ENCODE results near the gene DDT. TPM values are rescaled to one million over a fixed set of nuclear protein-coding genes. Genes with fewer than 3 reads are reported as not detected.
"Not testable (repeated sequence)": the region's sequence is repeated elsewhere in the genome, so short reads cannot be mapped to it uniquely, and the experiment has no call there.

DDT gene
- polyA plus RNA-seq, 2 of the 4 experiments (the other 2 are of a cell fraction) = 119 to 173 TPM

GRCh38 chr22:23969071-23969470 is 5.2 kb downstream of the DDT start (continued):
- no peak for TF ChIP-seq REST (IDR thresholded peaks at IDR 0.05)
- TF ChIP-seq PBX3 (IDR thresholded peaks at IDR 0.05) = no peak
- TF ChIP-seq JUNB (IDR thresholded peaks at IDR 0.05) = no peak
- no peak for TF ChIP-seq CBX8 (IDR thresholded peaks at IDR 0.05)
- TF ChIP-seq JUN (IDR thresholded peaks at IDR 0.05) = no peak

GRCh38 chr22:23966568-23966967 is 7.7 kb downstream of the DDT start, which contains the start of gene DDTL:
TSS of gene DDTL (plus strand) at chr22:23966888. CDS start at chr22:23966915, 27 bp downstream.
- ATAC-seq (peak; percentile 90 to 93), FAIRE-seq (peak; percentile 56)

GRCh38 chr22:23966094-23966493 is 8.1 kb downstream of the DDT start:
- FAIRE-seq; DNase-seq (ENCODE audit: low read depth in 1 of 2, low spot score in 1 of 2); CTCF ChIA-PET; H3K27ac ChIP-seq; H3K9me3 ChIP-seq; H3K4me1 ChIP-seq; H3K4me3 ChIP-seq; POLR2A ChIA-PET: not testable (repeated sequence)
- WGBS (ENCODE audit: missing lambda C conversion rate) = 20% methylated on average over 1 of the region's 18 CpGs
- peak; percentile 83 to 84 for ATAC-seq
- peak overlapping the region; percentile 53; the same call in 2 of the 3 replicates for H3K4me2 ChIP-seq

More at GRCh38 chr22:23966568-23966967, 7.7 kb downstream of the DDT start, which contains the start of gene DDTL:
- DNase-seq (ENCODE audit: low read depth in 1 of 2, low spot score in 1 of 2); CTCF ChIA-PET; POLR2A ChIA-PET; H3K4me1 ChIP-seq; H3K9me3 ChIP-seq; H3K27ac ChIP-seq; H3K4me3 ChIP-seq: not testable (repeated sequence)
- no CpG with 5 or more reads among the region's 30 CpGs for WGBS (ENCODE audit: missing lambda C conversion rate)
- H3K4me2 ChIP-seq = peak within 1 kb of the TSS; percentile 53; the same call in 2 of the 3 replicates

GRCh38 chr22:23961084-23961771 is 13.0 kb downstream of the DDT start, which contains the start of gene GSTT2B:
TSS of gene GSTT2B (minus strand) at chr22:23961195. CDS start at chr22:23961131, 64 bp downstream.
- POLR2A ChIA-PET; H3K4me2 ChIP-seq; FAIRE-seq; H3K9me3 ChIP-seq; DNase-seq (ENCODE audit: low read depth in 1 of 2, low spot score in 1 of 2); H3K27ac ChIP-seq; H3K4me3 ChIP-seq; CTCF ChIA-PET; H3K4me1 ChIP-seq: not testable (repeated sequence)
- ATAC-seq = peak in 1 of 2 experiments; percentile 18; a peak in 2 of 6 replicates
- WGBS (ENCODE audit: missing lambda C conversion rate) = no CpG with 5 or more reads among the region's 43 CpGs

- ATAC-seq (peak; percentile 82 to 93; a peak in 5 of 6 replicates), DNase-seq (ENCODE audit: low read depth in 1 of 2, low spot score in 1 of 2) (peak; percentile 10 to 61)
- FAIRE-seq, H3K4me3 ChIP-seq, H3K27ac ChIP-seq, H3K9me3 ChIP-seq, H3K4me2 ChIP-seq, H3K4me1 ChIP-seq: not testable (repeated sequence)
- ChIA-PET POLR2A (interaction anchor here (0.7 kb wide), 1 partner anchor 67 kb away, joined by 4 read pairs; no protein-coding TSS in a partner anchor), CTCF (interaction anchor here (0.6 to 1.7 kb wide), 16 partner anchors 22 to 593 kb away, joined by 3 to 14 read pairs (median 3); no protein-coding TSS in a partner anchor)
- WGBS (ENCODE audit: missing lambda C conversion rate) = 35% methylated on average over 12 of the region's 12 CpGs
- TF ChIP-seq SMC3 (IDR thresholded peaks at IDR 0.05) = peak; percentile 78
- TF ChIP-seq RAD21 (conservative IDR thresholded peaks at IDR 0.05 in 1 of 2, IDR thresholded peaks at IDR 0.05 in 1 of 2) = peak; percentile 85 to 88
- peak; percentile 63 for TF ChIP-seq CTCF (IDR thresholded peaks at IDR 0.05)
Observed at GRCh38 chr22:23956301-23956900, 17.8 kb downstream of the DDT start.

- H3K4me2 ChIP-seq; ATAC-seq; H3K9me3 ChIP-seq; H3K4me3 ChIP-seq; H3K27ac ChIP-seq; FAIRE-seq; DNase-seq (ENCODE audit: low read depth in 1 of 2, low spot score in 1 of 2); H3K4me1 ChIP-seq: not testable (repeated sequence)
- WGBS (ENCODE audit: missing lambda C conversion rate) = 55% methylated on average over 8 of the region's 8 CpGs
- ChIA-PET POLR2A (interaction anchor here (0.7 kb wide), 1 partner anchor 67 kb away, joined by 4 read pairs; no protein-coding TSS in a partner anchor), CTCF (interaction anchor here (0.6 to 1.7 kb wide), 16 partner anchors 21 to 592 kb away, joined by 3 to 14 read pairs (median 3); no protein-coding TSS in a partner anchor)
Observed at GRCh38 chr22:23955886-23956285, 18.4 kb downstream of the DDT start.

- H3K4me3 ChIP-seq; H3K27ac ChIP-seq; POLR2A ChIA-PET; CTCF ChIA-PET; H3K4me1 ChIP-seq; H3K4me2 ChIP-seq; DNase-seq (ENCODE audit: low read depth in 1 of 2, low spot score in 1 of 2); FAIRE-seq; ATAC-seq; H3K9me3 ChIP-seq: not testable (repeated sequence)
- WGBS (ENCODE audit: missing lambda C conversion rate) = 73% methylated on average over 6 of the region's 6 CpGs
Observed at GRCh38 chr22:23954991-23955305, 19.3 kb downstream of the DDT start.

Data from A549 (cell line).